ENCODE measurements around the gene C7orf57.

GRCh38 chr7:48083114-48083830 is 47.9 kb downstream of the C7orf57 start:
- no peak for TF ChIP-seq LEF1 (IDR thresholded peaks at IDR 0.05; ENCODE audit: borderline replicate concordance)
- no peak for TF ChIP-seq L3MBTL2 (conservative IDR thresholded peaks at IDR 0.05)

Data from HEK293T (cell line).